NOMO-1 (cell line): Measurements from ENCODE around the gene SPOCK1.
"Not testable (repeated sequence)": the region's sequence is repeated elsewhere in the genome, so short reads cannot be mapped to it uniquely, and the experiment has no call there.

Experiments
- DNase-seq, 2 experiments: peaks; one replicate each; lab custom pipeline; 2025; ENCODE audit not compliant: unreplicated experiment in 2 of 2; lab: John Stamatoyannopoulos, UW

The SPOCK1 gene

DNA sequence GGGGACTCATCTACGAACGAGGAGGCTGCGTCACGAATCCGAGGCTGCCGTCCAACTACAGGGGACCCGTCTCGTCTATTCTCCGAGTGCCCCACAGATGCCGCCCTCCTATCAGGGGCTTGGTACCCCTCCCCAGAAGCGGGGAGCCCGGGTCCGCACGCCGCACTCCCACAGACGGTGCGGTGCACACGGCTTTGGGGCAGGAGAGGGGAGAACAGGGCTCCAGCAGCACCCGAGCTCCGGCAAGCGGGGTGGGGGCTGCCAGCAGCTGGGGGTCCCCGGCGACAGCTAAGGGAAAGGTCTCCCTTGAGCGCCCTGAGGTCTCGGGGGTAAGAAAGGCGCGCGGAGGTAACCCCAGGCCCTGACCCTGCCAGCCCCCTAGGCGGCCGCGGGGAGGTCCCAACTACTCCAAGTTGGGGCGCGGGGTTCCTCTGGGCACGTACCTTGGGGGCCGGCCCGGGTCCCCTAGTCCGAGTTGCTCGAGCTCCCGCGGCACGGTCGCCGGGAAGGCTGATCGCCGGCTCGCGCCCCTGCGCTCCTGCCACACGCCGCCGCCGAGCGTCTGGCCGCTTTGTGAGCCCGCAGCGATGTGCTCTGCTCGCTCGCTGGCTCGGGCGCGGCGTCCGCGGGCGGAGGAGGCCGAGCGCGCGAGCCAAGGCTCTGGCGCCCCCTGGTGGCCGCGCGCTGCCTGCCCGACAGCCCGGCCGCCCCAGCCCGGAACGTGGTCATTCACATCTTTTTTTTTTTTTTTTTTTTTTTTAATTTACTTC, at the start of gene SPOCK1:
TSS of gene SPOCK1 (minus strand) at position 591 of the 770 bp plus-strand sequence.
- DNase-seq = peak; percentile 71 to 81

DNA sequence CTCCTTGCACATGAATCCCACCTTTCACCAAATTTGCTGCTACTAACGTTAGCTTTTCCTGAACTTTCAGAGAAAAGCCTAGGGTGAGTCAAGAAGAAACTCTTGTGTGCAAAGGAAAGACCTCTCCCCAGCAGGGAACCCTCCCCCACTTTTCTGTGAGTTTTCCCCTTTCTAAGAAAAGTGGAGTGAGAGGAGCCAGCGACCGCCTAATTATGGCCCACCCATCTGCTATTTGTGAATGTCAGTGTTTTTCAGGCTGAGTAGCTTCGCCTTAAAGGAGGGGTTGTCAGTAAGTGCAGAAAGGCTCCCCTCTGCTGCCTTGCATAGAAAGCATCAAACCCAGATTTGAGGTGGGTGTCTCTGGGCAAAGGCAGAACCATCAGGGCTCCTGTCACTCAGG, 46.8 kb upstream of the SPOCK1 start:
- DNase-seq = no peak

DNA sequence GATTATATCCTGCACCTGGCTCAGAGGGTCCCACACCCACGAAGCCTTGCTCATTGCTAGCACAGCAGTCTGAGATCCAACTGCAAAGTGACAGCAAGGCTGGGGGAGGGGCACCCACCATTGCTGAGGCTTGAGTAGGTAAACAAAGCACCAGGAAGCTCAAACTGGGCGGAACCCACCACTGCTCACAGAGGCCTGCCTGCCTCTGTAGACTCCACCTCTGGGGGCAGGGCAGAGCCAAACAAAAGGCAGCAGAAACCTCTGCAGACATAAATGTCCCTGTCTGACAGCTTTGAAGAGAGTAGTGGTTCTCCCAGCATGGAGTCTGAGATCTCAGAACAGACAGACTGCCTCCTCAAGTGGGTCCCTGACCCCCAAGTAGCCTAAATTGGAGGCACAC, 36.3 kb upstream of the SPOCK1 start:
- not testable (repeated sequence) for DNase-seq

DNA sequence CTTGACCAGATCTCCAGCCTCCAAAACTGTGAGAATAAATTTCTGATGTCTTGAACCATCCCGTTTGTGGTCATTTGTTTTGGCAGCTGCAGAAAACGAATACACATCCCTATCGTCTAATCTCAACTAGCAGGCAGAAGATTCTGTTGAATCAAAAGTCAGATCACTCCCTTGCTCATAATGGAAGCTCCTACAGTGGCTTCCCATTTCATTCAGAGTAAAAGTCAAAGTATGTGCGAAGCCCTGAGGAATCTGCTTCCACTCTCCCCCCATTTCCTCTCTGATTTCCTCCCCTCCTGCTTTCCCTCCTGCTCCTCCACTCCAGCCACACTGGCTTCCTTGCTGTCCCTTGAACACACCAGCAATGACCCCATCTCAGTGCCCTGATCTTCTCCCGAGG, 34.8 kb upstream of the SPOCK1 start:
- no peak for DNase-seq

DNA sequence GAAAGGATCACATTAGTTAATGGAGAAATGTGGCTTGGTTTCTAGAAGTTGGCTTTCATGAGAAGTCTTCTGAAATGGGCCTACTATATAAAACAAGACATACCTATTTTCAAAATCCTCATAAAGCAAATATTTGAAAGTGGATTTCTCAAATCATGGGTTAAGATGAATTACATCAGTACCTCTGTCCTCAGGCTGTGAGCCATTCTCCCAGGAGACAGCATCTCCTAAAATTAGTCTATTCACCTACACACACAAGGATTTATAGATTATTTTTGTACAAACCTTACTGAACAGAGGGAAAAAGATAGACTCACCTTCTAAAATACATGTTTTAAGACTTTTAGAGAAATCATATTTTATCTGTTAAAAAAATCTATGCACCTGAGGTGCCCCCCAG, 32.1 kb upstream of the SPOCK1 start:
- DNase-seq = no peak

DNA sequence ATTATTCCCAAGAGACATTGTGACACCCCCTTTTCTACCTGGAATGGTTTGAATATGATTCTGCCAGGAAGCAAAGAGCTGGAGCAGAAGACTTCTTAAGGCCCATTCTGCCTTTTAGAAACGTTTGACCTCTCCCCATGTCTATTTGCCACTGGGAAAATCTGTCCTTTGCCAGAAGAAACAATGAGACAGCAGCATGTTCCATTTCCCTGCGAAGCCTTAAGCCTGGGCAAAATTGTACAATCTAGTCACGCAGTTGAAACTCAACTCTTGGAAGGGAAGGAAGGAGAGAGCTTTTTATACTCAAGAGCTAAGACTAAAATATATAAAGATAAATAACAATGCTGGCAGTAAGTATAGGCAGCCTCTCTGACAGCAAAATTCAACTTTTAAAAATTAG, 22.1 kb upstream of the SPOCK1 start:
- no peak for DNase-seq

DNA sequence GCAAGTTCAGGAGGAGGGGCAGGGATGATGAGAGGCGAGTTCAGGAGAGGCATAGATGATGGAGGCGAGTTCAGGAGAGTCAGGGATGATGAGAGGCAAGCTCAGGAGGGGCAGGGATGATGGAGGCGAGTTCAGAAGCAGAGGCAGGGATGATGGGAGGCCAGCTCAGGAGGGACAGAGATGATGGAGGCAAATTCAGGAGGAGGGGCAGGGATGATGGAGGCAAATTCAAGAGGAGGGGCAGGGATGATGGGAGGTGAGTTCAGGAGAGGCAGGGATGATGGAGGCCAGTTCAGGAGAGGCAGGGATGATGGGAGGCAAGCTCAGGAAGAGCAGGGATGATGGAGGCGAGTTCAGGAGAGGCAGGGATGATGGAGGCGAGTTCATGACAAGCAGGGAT, 17.8 kb upstream of the SPOCK1 start:
- DNase-seq = no peak

DNA sequence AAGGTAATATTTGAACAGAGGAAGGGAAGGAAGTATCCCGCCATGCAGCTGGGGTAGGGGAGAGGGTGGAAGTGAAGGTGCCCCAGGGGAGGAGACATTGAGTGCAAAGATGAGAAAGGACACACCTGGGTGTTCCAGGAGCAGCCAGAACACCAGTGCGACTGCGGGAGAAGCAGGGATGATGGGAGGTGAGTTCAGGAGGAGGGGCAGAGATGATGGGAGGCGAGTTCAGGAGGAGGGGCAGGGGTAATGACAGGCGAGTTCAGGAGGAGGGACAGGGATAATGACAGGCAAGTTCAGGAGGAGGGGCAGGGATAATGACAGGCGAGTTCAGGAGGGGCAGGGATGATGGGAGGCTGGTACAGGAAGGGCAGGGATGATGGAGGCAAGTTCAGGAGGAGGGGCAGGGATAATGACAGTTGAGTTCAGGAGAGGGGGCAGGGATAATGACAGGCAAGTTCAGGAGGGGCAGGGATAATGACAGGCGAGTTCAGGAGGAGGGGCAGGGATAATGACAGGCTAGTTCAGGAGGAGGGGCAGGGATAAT, 17.2 kb upstream of the SPOCK1 start:
- no peak for DNase-seq

DNA sequence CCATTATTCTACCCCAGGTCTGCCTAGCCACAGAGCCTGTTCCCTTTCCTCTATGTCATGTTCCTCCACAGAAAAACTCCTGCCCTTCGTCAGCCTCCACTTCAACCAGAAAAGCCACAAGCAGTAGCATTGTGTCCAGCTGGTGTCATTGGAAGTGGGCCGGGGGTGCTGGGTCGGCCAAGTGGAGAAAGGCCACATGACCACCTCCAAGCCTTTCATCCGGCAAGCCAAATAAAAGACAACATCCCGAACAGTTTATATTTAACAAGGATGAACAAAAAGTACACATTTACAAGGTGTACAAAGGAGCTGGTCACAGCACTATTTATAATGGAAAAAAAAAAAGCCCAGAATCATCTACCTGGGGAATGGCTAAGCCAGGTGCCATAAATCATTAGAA, 16.1 kb upstream of the SPOCK1 start:
- no peak for DNase-seq

DNA sequence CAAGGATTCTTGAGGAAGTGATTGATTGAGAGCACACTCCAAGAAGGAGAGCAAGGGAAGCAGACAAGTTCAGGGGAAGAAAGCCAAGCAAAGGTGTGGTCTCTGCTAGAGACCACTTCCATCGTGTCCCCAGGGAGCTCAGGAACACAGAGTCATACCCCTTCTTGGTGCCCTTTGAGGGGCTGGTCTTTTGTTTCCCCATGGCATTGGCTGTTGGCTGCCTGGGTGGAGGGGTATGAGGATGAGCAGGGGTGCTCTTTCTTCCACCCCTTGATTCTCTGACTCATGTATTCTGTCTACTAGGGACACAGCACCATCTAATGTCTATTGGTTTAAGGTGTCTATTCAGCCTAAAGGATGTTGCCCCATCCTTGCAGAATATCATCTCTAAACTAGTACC, 11.5 kb upstream of the SPOCK1 start:
- DNase-seq = no peak

DNA sequence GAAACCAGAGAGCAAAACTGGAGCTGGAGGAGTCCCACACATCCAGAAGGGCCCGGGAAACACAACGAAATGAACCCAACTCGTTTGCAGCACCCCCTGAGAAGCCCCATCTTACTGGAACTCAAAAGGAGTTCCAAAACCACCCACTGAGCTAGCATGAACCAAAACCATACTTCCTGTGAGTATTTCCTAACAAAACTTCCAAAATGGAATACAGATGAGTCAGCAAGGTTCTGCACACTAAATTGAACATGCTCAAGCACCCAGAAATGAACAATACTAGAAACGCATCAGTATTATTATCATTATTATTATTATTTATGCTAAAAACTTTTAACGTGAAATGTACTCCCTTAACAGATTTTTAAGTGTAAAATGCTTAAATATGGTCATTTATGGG, 8.0 kb upstream of the SPOCK1 start:
- no peak for DNase-seq

DNA sequence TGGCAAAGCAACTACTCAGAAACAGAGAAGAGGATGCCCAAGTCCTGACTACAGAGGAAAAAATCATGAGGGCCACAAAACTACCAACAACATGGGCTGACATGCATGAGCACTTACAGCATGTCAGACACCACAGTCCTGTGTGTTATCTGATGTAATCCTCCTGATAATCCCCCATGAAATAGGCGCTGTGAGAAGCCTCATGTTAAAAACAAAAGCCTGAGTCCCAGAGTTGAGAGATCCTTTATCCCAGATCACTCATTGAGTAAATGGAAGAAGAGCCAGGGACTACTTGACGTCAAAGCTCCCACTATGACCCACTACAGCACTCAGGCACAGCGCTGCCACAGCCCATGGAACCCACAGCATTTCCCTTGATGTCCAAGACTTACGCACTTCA, 7.2 kb upstream of the SPOCK1 start:
- no peak for DNase-seq

DNA sequence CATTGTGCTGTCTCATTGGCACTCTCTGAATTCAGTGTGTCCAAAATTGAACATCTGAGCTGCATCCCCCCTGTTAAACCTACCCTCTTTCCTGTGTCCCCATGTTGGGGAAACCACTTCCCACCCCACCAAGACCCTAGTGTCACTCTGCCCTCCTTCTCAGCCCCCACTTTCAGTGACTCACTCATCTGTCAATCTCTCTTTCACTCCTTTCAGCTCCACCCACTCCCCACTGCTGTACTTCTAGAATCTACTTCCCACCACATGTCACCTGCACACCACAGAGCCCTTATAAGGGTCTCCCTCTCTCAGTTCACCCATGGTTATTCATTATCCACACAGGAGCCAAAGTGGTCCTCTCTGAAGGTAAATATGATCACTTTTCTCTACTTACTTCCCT, 5.8 kb upstream of the SPOCK1 start:
- DNase-seq = no peak

DNA sequence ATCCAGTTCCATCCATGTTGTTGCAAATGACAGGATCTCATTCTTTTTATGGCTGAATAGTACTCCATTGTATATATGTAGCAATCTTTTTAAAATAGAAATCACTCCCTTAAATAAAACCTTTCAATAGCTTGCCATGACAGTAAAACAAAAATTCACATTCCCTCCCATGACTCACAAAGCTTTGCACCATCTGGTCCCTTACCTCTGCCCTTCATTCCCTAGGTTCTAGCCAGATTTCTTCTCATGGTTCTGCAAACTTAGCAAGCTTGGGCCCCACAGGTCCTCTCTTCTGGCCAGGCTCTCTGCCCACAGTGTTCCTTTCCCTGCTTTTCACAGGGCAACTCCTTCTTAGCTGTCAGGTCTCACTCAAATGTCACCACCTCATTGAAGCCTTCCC, 4.3 kb upstream of the SPOCK1 start:
- no peak for DNase-seq

DNA sequence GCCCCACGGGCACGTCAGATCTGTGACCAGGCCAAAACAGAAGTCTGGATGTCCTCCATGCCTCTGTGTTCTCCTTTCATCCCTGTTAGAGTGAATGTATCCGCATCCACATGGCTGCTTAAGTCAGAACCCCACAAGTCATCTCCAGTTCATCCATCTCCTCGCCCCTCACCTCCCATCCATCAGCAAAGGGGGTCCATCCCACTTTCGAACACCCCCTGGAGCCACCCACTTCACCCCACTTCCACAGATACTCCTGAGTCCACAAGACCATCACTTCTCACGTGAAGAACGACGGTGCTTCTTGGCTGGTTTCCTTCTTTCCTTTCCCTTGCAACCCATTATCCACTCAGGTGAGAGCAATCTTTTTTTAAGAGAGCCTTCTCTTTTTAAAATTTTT, 3.5 kb upstream of the SPOCK1 start:
- DNase-seq = no peak

DNA sequence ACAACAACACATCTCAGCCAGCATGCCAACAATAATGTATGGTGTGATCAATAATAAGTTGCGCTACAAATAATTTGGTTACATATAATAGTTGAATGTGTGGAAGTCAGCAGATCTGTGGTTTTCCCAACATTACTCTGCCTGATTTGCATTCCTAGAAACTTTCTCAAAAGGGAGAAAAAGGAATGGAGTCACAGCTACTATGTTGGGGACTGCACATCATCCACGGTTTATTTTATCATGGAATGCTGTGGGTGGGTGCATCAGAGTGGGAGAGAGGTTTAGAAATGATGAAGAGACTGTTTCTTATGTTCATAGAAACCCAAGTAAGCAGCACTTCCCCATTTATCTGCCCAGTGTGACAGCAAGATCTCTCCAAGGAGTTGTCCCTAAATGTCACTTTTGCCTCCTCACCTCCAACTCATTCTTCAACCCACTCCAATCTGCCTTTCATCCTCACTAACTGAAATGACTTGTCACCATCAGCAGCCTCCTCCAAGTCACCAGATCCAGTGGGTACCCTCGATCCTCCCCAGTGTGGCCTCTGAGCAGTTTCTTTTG, 2.8 kb upstream of the SPOCK1 start:
- DNase-seq = peak in 1 of 2 experiments; percentile 19

DNA sequence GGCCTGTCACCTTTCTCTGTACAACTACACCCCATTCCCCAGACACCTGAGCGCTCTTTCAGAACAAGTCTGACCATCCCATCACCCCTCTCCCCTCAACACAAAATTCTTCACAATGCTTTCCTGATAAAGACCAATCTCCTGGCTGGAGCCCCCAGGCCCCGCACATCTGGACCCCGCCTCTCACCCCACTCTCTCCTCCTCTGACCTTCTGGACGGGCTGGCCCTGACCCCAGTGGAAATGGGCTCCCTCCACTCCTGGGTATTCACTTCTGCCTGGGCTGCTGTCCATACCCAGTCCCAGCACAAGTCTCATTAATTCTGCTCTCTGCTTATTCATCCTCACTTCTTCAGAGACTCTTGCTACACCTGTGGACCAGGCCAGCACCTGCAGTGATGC, 2.1 kb upstream of the SPOCK1 start:
- DNase-seq = no peak

DNA sequence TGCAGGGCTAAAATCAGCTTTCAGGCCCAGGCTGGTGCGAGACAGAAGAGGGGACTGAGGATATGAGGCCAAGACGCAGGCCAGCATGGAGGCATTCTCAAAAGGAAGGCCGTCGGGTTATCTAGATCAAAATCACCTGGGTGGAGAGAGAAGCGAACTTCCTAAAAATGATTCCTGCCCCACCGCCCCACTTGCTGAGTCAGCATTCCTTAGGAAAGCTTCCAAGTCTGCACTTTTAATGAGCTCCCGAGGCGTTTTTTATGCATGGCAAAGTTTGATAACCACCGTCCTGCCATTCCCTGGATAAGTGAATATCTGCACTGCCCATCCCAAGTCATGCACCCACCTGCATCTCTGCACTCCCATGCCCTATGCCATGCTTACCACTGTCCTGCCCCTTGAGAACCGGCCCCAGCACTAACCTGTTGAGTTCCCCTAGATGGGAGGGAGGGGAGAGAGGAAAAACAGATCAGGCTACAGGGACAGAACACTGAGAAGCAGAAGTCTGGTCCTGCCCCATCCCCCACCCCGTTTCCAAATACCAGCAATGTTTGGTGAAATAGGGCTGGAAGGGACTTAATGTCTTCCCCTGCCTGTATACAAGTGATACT, 1.6 kb upstream of the SPOCK1 start:
- DNase-seq = no peak

DNA sequence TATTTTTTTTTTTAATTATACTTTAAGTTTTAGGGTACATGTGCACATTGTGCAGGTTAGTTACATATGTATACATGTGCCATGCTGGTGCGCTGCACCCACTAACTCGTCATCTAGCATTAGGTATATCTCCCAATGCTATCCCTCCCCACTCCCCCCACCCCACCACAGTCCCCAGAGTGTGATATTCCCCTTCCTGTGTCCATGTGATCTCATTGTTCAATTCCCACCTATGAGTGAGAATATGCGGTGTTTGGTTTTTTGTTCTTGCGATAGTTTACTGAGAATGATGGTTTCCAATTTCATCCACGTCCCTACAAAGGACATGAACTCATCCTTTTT, 351 bp upstream of the SPOCK1 start:
- DNase-seq = not testable (repeated sequence)

DNA sequence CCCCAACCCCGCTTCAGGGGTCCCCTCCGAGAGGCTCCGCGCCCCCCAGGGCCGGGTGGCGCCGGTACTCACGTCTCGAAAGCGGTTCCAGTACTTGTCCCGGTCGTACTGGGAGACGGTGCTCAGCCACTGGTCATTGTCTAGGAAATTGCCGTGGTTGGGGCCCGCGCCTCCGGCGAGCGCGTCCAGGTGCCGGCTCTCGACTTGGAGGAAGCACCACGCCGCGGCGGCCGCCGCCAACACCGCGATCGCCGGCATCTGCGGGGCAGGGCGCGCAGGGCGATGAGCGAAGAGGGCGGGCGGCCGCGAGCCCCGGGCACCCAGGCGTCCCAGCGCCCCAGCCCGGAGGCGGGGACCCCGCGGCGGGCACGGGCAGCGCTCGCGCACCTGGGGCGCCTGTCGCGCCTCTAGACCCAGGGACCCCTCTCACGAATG, 808 bp downstream of the SPOCK1 start:
- DNase-seq = no peak

DNA sequence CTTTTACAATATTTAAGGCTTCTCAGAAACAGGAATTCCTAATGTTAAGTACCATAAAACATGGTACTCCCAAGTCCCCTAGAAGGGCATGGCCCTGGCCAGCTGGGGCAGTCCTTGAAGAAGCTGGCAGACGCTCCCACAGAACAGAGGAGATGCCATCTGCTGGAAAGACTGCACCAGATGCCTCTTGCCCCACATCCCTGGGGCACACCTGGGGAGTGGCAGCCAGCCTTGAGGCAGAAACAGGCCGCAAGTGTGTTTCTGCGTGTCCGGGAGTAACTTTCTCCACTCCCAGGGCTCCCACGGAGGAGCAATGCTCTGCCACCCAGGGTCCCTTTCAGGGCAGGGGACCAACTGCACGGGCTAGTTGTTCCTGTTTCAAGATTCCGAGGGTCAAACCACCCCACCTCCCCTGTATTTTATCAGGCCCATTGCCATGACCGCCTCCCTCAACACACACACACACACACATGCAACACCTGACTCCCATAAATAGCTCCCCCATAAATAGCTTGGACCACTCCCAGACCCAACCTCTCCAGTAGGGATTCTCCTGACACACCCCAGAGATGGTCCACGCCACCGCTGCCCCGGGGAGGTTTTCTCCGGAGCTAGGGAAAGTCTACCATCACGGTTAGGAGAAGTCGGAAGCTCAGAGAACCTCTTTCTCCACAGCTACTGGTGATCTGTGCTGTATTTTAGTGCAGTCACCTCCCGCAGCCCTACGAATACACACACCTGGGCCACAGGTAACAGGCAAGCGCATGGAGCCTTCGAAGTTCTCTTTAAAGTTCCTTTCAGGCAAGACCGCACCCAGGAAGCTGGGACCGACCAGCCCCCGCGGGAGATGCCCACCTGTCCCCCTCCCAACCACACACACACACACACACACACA, 1.5 kb downstream of the SPOCK1 start:
- no peak for DNase-seq
